ENCODE data around the gene PPARG. TPM values are rescaled to one million over a fixed set of nuclear protein-coding genes. Genes with fewer than 3 reads are reported as not detected.

The PPARG gene
- polyA plus RNA-seq, 1 donor (not counting 4 experiments of a cell fraction or from before 2014, with no cell fraction given): 3.1 TPM

DNA sequence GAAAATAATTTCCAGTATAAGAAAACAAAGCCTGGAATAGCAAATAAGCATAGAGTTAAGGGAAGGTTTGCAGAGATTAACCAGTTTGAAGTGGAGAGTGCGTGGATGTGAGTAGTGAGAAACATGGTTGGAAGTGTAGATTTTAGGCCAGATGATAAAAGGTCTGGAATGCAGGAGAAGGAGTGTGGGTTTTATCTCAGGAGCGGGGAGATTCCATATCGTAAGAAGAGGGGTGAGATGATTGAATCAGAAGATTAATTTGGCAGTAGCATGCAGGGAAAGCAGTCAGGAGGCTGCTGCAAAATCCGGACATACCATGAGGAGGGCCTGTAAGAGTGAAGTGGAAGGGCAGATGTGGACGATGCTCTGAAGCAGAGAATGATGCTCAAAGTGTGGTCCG is 13.7 kb downstream of the PPARG start:
- dilution Hi-C loops (cut with MboI; ENCODE audit: extremely low pct_ligation_motif_present, low sequenced_read_pairs): no loop called here
- Histone ChIP-seq H3K4me3 (ENCODE audit: control insufficient read depth in 2 of 3, extremely low read depth in 1 of 3, insufficient read depth in 2 of 3, low read depth in 1 of 3, low read length in 3 of 3) (no peak overlapping the region), H3K27ac (ENCODE audit: control insufficient read depth, insufficient read depth, low read length) (no peak overlapping the region), H3K9ac (ENCODE audit: control insufficient read depth, extremely low read depth, insufficient read depth, low read length) (no peak overlapping the region), H3K9me3 (ENCODE audit: control insufficient read depth, low read depth, low read length) (no peaks in the 10 kb centered on the region), H3K79me2 (ENCODE audit: control insufficient read depth, insufficient read depth, low read length) (no peaks in the 10 kb centered on the region), H3K4me1 (ENCODE audit: control insufficient read depth, extremely low read depth, insufficient read depth, low read length) (peaks cover 3% of the 10 kb centered on the region), H3K27me3 (ENCODE audit: control insufficient read depth, extremely low read depth, insufficient read depth, low read length) (no peaks in the 10 kb centered on the region), H3K9me1 (ENCODE audit: control insufficient read depth, extremely low read depth, insufficient read depth, low read length) (no peaks in the 10 kb centered on the region), H3K4me2 (ENCODE audit: control insufficient read depth, extremely low read depth, insufficient read depth, low read depth, low read length) (no peak overlapping the region), H4K20me1 (ENCODE audit: control insufficient read depth, extremely low read depth, insufficient read depth, low read length) (no peaks in the 10 kb centered on the region), H2AFZ (ENCODE audit: control insufficient read depth, low read length) (no peak overlapping the region), H3K36me3 (ENCODE audit: control insufficient read depth in 2 of 2, extremely low read depth in 1 of 2, insufficient read depth in 2 of 2, low read length in 2 of 2) (no peaks in the 10 kb centered on the region)
- no peak for FAIRE-seq
- TF ChIP-seq EZH2 (IDR thresholded peaks at IDR 0.05; ENCODE audit: low read length): no peak
- TF ChIP-seq, protein P1, sequence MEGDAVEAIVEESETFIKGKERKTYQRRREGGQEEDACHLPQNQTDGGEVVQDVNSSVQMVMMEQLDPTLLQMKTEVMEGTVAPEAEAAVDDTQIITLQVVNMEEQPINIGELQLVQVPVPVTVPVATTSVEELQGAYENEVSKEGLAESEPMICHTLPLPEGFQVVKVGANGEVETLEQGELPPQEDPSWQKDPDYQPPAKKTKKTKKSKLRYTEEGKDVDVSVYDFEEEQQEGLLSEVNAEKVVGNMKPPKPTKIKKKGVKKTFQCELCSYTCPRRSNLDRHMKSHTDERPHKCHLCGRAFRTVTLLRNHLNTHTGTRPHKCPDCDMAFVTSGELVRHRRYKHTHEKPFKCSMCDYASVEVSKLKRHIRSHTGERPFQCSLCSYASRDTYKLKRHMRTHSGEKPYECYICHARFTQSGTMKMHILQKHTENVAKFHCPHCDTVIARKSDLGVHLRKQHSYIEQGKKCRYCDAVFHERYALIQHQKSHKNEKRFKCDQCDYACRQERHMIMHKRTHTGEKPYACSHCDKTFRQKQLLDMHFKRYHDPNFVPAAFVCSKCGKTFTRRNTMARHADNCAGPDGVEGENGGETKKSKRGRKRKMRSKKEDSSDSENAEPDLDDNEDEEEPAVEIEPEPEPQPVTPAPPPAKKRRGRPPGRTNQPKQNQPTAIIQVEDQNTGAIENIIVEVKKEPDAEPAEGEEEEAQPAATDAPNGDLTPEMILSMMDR (optimal IDR thresholded peaks at IDR 0.05 in 1 of 3, IDR thresholded peaks at IDR 0.05 in 1 of 3, conservative IDR thresholded peaks at IDR 0.05 in 1 of 3; ENCODE audit: extremely low read depth in 1 of 3, insufficient read depth in 2 of 3, low read length in 3 of 3): no peak
- DNase-seq (ENCODE audit: low read depth, low spot score): no peak

DNA sequence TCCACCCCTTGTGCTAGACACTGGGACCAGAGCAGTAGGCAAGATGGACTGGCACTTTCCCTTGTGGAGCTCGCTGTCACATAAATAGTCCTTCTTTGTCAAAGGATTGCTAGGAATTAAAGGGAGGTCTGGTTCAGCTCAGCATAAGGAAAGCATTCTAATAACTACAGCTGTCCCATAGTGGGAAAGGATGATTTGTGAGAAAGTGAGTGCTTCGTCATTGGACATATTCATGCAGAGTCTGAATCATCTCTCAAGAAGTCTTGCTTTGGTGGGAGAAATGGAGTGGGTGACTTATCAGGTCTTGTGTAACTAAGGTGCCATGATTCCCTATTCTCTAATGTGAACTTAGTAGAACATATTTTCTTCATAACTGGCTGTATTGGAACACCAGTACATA is 14.7 kb downstream of the PPARG start:
- Histone ChIP-seq H3K79me2 (ENCODE audit: control insufficient read depth, insufficient read depth, low read length) (no peaks in the 10 kb centered on the region), H3K4me3 (ENCODE audit: control insufficient read depth in 2 of 3, extremely low read depth in 1 of 3, insufficient read depth in 2 of 3, low read depth in 1 of 3, low read length in 3 of 3) (no peak overlapping the region), H3K36me3 (ENCODE audit: control insufficient read depth in 2 of 2, extremely low read depth in 1 of 2, insufficient read depth in 2 of 2, low read length in 2 of 2) (no peaks in the 10 kb centered on the region), H3K9ac (ENCODE audit: control insufficient read depth, extremely low read depth, insufficient read depth, low read length) (no peak overlapping the region), H3K4me2 (ENCODE audit: control insufficient read depth, extremely low read depth, insufficient read depth, low read depth, low read length) (no peak overlapping the region), H3K9me3 (ENCODE audit: control insufficient read depth, low read depth, low read length) (no peaks in the 10 kb centered on the region), H3K27ac (ENCODE audit: control insufficient read depth, insufficient read depth, low read length) (no peak overlapping the region), H2AFZ (ENCODE audit: control insufficient read depth, low read length) (no peak overlapping the region), H4K20me1 (ENCODE audit: control insufficient read depth, extremely low read depth, insufficient read depth, low read length) (no peaks in the 10 kb centered on the region), H3K9me1 (ENCODE audit: control insufficient read depth, extremely low read depth, insufficient read depth, low read length) (no peaks in the 10 kb centered on the region), H3K4me1 (ENCODE audit: control insufficient read depth, extremely low read depth, insufficient read depth, low read length) (peaks cover 12% of the 10 kb centered on the region), H3K27me3 (ENCODE audit: control insufficient read depth, extremely low read depth, insufficient read depth, low read length) (no peaks in the 10 kb centered on the region)
- dilution Hi-C loops (cut with MboI; ENCODE audit: extremely low pct_ligation_motif_present, low sequenced_read_pairs): no loop called here
- DNase-seq (ENCODE audit: low read depth, low spot score) (no peak), FAIRE-seq (no peak)
- no peak for TF ChIP-seq EZH2 (IDR thresholded peaks at IDR 0.05; ENCODE audit: low read length)
- TF ChIP-seq, protein P1 (optimal IDR thresholded peaks at IDR 0.05 in 1 of 3, IDR thresholded peaks at IDR 0.05 in 1 of 3, conservative IDR thresholded peaks at IDR 0.05 in 1 of 3; ENCODE audit: extremely low read depth in 1 of 3, insufficient read depth in 2 of 3, low read length in 3 of 3): no peak
